Hepatocyte (in vitro differentiated cells): ENCODE measurements around the gene ATP5PB. TPM values are rescaled to one million over a fixed set of nuclear protein-coding genes. Genes with fewer than 3 reads are reported as not detected.
A peak's percentile ranks its signal among the peaks of the same experiment; 100 is the strongest.

ENCODE experiments used
- DNase-seq: peaks from one replicate; pipeline ENCODE4 v3.0.0-alpha.2; 2016; ENCODE audit warnings: low spot score
- H2AFZ ChIP-seq: fragments of 200-600 bp; sonication (generic); 2 replicates; pipeline ENCODE4 v1.6.0; 2016; ENCODE audit warnings: antibody characterized with exemption, mild to moderate bottlenecking
- H3K27ac ChIP-seq: fragments of 200-600 bp; sonication (generic); 2 replicates; pipeline ENCODE4 v1.5.1; 2016; ENCODE audit warnings: mild to moderate bottlenecking
- H3K27me3 ChIP-seq: fragments of 200-600 bp; sonication (generic); 2 replicates; pipeline ENCODE4 v1.6.1; 2016
- H3K36me3 ChIP-seq: fragments of 200-600 bp; sonication (generic); replicated peaks from 2 replicates; pipeline ENCODE4 v1.5.1; 2016; ENCODE audit warnings: low read depth; ENCODE audit not compliant: insufficient read depth
- H3K4me1 ChIP-seq: fragments of 200-600 bp; sonication (generic); 2 replicates; pipeline ENCODE4 v1.5.1; 2016; ENCODE audit warnings: mild to moderate bottlenecking, moderate library complexity; ENCODE audit not compliant: insufficient read depth
- H3K4me2 ChIP-seq: fragments of 200-600 bp; sonication (generic); 2 replicates; pipeline ENCODE4 v1.6.0; 2016
- H3K4me3 ChIP-seq: fragments of 200-600 bp; sonication (generic); 2 replicates; pipeline ENCODE4 v1.5.1; 2016; ENCODE audit warnings: mild to moderate bottlenecking
- H3K79me2 ChIP-seq: fragments of 200-600 bp; sonication (generic); 2 replicates; pipeline ENCODE4 v1.6.0; 2017; ENCODE audit warnings: mild to moderate bottlenecking
- H3K9me2 ChIP-seq: fragments of 200-600 bp; sonication (generic); replicated peaks from 2 replicates; pipeline ENCODE4 v1.6.0; 2017; ENCODE audit warnings: mild to moderate bottlenecking; ENCODE audit not compliant: insufficient read depth
- H3K9me3 ChIP-seq: fragments of 200-600 bp; sonication (generic); 2 replicates; pipeline ENCODE4 v1.5.1; 2016; ENCODE audit warnings: low read depth, mild to moderate bottlenecking
- H4K20me1 ChIP-seq: fragments of 200-600 bp; sonication (generic); 2 replicates; pipeline ENCODE4 v1.6.0; 2016; ENCODE audit warnings: mild to moderate bottlenecking; ENCODE audit not compliant: insufficient read depth, poor library complexity, severe bottlenecking
- CTCF ChIP-seq: fragments of 200-600 bp; sonication (generic); IDR thresholded peaks from 2 replicates; pipeline ENCODE4 v1.5.1; 2016; ENCODE audit warnings: antibody characterized with exemption, mild to moderate bottlenecking; ENCODE audit not compliant: poor library complexity
- EZH2 ChIP-seq: fragments of 200-600 bp; sonication (generic); IDR thresholded peaks from 2 replicates; pipeline ENCODE4 v1.6.1; 2016; ENCODE audit warnings: antibody characterized with exemption, mild to moderate bottlenecking, borderline replicate concordance
- EZH2phosphoT487 ChIP-seq: fragments of 200-600 bp; sonication (generic); IDR thresholded peaks from one replicate; pipeline ENCODE4 v1.6.1; 2018; ENCODE audit warnings: antibody characterized with exemption, mild to moderate bottlenecking, low read depth, moderate library complexity; ENCODE audit not compliant: unreplicated experiment, severe bottlenecking
- WGBS: methylation state at CpG from one replicate; pipeline ENCODE4 v1.1.6; 2016; ENCODE audit warnings: low lambda C conversion rate; ENCODE audit errors: missing lambda C conversion rate; 5-methylcytosine and 5-hydroxymethylcytosine counted together
- polyA plus RNA-seq: library from polyadenylated mRNA; unstranded; fragments of >200 nt; fragmentation: Nextera tagmentation; extraction: Ambion mirVana; gene quantifications from 2 replicates; pipeline ENCODE4 v1.2.1, GENCODE V29; 2016
- total RNA-seq: library from RNA; depleted of rRNA; stranded (reverse); fragments of >200 nt; gene quantifications from 2 replicates; pipeline ENCODE4 v1.2.3, GENCODE V29; 2014

The ATP5PB gene
- total and polyA plus RNA-seq, 2 experiments from 2014 or later: 309 to 320 TPM

GRCh38 chr1:111414756-111415155, 34.5 kb upstream of the ATP5PB start:
- TF ChIP-seq EZH2phosphoT487 (no peak), EZH2 (no peak), CTCF (no peak)
- H2AFZ ChIP-seq: no peak overlapping the region
- H3K4me2 ChIP-seq: no peak overlapping the region
- H4K20me1 ChIP-seq: no peaks in the 10 kb centered on the region
- 82% methylated on average over 2 of the region's 2 CpGs for WGBS
- H3K27me3 ChIP-seq: no peaks in the 10 kb centered on the region
- no peaks in the 10 kb centered on the region for H3K79me2 ChIP-seq
- no peaks in the 10 kb centered on the region for H3K9me2 ChIP-seq
- H3K4me1 ChIP-seq: peaks cover 16% of the 10 kb centered on the region
- no peaks in the 10 kb centered on the region for H3K36me3 ChIP-seq
- no peaks in the 10 kb centered on the region for H3K9me3 ChIP-seq
- no peak overlapping the region for H3K4me3 ChIP-seq
- DNase-seq: no peak
- no peak overlapping the region for H3K27ac ChIP-seq

GRCh38 chr1:111415461-111415860, 33.8 kb upstream of the ATP5PB start:
- H3K9me3 ChIP-seq: no peaks in the 10 kb centered on the region
- TF ChIP-seq EZH2 (no peak), EZH2phosphoT487 (no peak), CTCF (no peak)
- no peak overlapping the region for H3K4me3 ChIP-seq
- H3K4me2 ChIP-seq: no peak overlapping the region
- WGBS: 89% methylated on average over 3 of the region's 3 CpGs
- H3K27me3 ChIP-seq: no peaks in the 10 kb centered on the region
- no peak overlapping the region for H3K27ac ChIP-seq
- DNase-seq: no peak
- no peaks in the 10 kb centered on the region for H3K36me3 ChIP-seq
- no peaks in the 10 kb centered on the region for H3K79me2 ChIP-seq
- H2AFZ ChIP-seq: no peak overlapping the region
- H3K9me2 ChIP-seq: no peaks in the 10 kb centered on the region
- H4K20me1 ChIP-seq: no peaks in the 10 kb centered on the region
- H3K4me1 ChIP-seq: peaks cover 16% of the 10 kb centered on the region

- Histone ChIP-seq H3K9me3 (no peaks in the 10 kb centered on the region), H3K27ac (peak overlapping the region; percentile 36), H4K20me1 (no peaks in the 10 kb centered on the region), H3K9me2 (no peaks in the 10 kb centered on the region), H3K4me3 (no peak overlapping the region), H3K79me2 (no peaks in the 10 kb centered on the region), H3K36me3 (no peaks in the 10 kb centered on the region), H3K4me2 (peak overlapping the region; percentile 28), H3K27me3 (no peaks in the 10 kb centered on the region), H2AFZ (no peak overlapping the region), H3K4me1 (peaks cover 16% of the 10 kb centered on the region)
- TF ChIP-seq CTCF: no peak
- no peak for TF ChIP-seq EZH2
- TF ChIP-seq EZH2phosphoT487: no peak
- DNase-seq: peak; percentile 49
- 89% methylated on average over 1 of the region's 1 CpG for WGBS
These were observed 31.5 kb upstream of the ATP5PB start for GRCh38 chr1:111417755-111418154.

- Histone ChIP-seq H3K36me3 (no peaks in the 10 kb centered on the region), H3K27ac (no peak overlapping the region), H3K4me1 (peaks cover 16% of the 10 kb centered on the region), H3K27me3 (no peaks in the 10 kb centered on the region), H2AFZ (no peak overlapping the region), H3K79me2 (no peaks in the 10 kb centered on the region), H3K4me3 (no peak overlapping the region), H4K20me1 (no peaks in the 10 kb centered on the region), H3K9me3 (no peaks in the 10 kb centered on the region), H3K9me2 (no peaks in the 10 kb centered on the region), H3K4me2 (no peak overlapping the region)
- TF ChIP-seq CTCF: no peak
- no peak for TF ChIP-seq EZH2
- no peak for TF ChIP-seq EZH2phosphoT487
- DNase-seq: no peak
- WGBS: 91% methylated on average over 1 of the region's 1 CpG
These were observed 30.2 kb upstream of the ATP5PB start for GRCh38 chr1:111419037-111419436.
